Measurements from ENCODE around the gene SSB. TPM values are rescaled to one million over a fixed set of nuclear protein-coding genes. Genes with fewer than 3 reads are reported as not detected.

The SSB gene
- total and polyA plus RNA-seq, 2 of the 13 experiments (the other 11 are each of a cell fraction or from before 2014, with no cell fraction given), result 109 to 208 TPM

- intact Hi-C loops (cut with micrococcal nuclease; ENCODE audit: unreplicated experiment), result no loop called here
Measured at GRCh38 chr2:169838743-169839489, 40.2 kb downstream of the SSB start.

GRCh38 chr2:169839954-169840746 lies 41.5 kb downstream of the SSB start:
- no peak overlapping the region for H2AFZ ChIP-seq (ENCODE audit: low read length)
- POLR2A ChIA-PET, result interaction anchor here (1.2 kb wide), 1 partner anchor 12 kb away, joined by 3 read pairs; no protein-coding TSS in a partner anchor
- TF ChIP-seq, protein P1, sequence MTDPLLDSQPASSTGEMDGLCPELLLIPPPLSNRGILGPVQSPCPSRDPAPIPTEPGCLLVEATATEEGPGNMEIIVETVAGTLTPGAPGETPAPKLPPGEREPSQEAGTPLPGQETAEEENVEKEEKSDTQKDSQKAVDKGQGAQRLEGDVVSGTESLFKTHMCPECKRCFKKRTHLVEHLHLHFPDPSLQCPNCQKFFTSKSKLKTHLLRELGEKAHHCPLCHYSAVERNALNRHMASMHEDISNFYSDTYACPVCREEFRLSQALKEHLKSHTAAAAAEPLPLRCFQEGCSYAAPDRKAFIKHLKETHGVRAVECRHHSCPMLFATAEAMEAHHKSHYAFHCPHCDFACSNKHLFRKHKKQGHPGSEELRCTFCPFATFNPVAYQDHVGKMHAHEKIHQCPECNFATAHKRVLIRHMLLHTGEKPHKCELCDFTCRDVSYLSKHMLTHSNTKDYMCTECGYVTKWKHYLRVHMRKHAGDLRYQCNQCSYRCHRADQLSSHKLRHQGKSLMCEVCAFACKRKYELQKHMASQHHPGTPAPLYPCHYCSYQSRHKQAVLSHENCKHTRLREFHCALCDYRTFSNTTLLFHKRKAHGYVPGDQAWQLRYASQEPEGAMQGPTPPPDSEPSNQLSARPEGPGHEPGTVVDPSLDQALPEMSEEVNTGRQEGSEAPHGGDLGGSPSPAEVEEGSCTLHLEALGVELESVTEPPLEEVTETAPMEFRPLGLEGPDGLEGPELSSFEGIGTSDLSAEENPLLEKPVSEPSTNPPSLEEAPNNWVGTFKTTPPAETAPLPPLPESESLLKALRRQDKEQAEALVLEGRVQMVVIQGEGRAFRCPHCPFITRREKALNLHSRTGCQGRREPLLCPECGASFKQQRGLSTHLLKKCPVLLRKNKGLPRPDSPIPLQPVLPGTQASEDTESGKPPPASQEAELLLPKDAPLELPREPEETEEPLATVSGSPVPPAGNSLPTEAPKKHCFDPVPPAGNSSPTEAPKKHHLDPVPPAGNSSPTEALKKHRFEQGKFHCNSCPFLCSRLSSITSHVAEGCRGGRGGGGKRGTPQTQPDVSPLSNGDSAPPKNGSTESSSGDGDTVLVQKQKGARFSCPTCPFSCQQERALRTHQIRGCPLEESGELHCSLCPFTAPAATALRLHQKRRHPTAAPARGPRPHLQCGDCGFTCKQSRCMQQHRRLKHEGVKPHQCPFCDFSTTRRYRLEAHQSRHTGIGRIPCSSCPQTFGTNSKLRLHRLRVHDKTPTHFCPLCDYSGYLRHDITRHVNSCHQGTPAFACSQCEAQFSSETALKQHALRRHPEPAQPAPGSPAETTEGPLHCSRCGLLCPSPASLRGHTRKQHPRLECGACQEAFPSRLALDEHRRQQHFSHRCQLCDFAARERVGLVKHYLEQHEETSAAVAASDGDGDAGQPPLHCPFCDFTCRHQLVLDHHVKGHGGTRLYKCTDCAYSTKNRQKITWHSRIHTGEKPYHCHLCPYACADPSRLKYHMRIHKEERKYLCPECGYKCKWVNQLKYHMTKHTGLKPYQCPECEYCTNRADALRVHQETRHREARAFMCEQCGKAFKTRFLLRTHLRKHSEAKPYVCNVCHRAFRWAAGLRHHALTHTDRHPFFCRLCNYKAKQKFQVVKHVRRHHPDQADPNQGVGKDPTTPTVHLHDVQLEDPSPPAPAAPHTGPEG (CRISPR knock-in tag; IDR thresholded peaks at IDR 0.05), result no peak
- 0 out of 2 replicates have a peak, but pooled peaks have one; percentile 7 for TF ChIP-seq POLR2AphosphoS2 (IDR thresholded peaks at IDR 0.05; ENCODE audit: low read depth, low read length)
- no peak for TF ChIP-seq ATF1 (CRISPR knock-in tag; IDR thresholded peaks at IDR 0.05)
- no peak for TF ChIP-seq ZNF282 (IDR thresholded peaks at IDR 0.05; ENCODE audit: partially characterized antibody)
- no peak for TF ChIP-seq ZNF33B (CRISPR knock-in tag; IDR thresholded peaks at IDR 0.05)
- TF ChIP-seq MED13 (CRISPR knock-in tag; IDR thresholded peaks at IDR 0.05), result no peak
- TF ChIP-seq ZNF720 (CRISPR knock-in tag; IDR thresholded peaks at IDR 0.05), result no peak
- peak; percentile 32; the same call in 1 of the 2 replicates for TF ChIP-seq ZBTB38 (CRISPR knock-in tag; IDR thresholded peaks at IDR 0.05)
- no peak for TF ChIP-seq XRCC5 (optimal IDR thresholded peaks at IDR 0.05; ENCODE audit: low read length)
- TF ChIP-seq MBD4 (IDR thresholded peaks at IDR 0.05; ENCODE audit: borderline replicate concordance, low read length), result no peak

More at GRCh38 chr2:169838743-169839489, 40.2 kb downstream of the SSB start:
- BruUV-seq (replicated peaks), result TSS peak; percentile 4
- peak; percentile 26; the same call in 2 of the 3 replicates for ATAC-seq
- CTCF ChIA-PET (ENCODE audit: low intra/inter-chr PET ratio, low total read pairs), result no interaction called here
- DNase-seq (ENCODE audit: low spot score), result no peak
- in situ Hi-C loops (cut with HindIII; ENCODE audit: extremely low pct_ligation_motif_present, low pct_unique_long_range_greater_than_20kb), result no loop called here
- Histone ChIP-seq H3K9ac (ENCODE audit: insufficient read depth, low read depth, low read length) (no peak overlapping the region), H3K79me2 (ENCODE audit: insufficient read depth, low read length) (peaks cover 64% of the 10 kb centered on the region), H3K4me3 (replicated peaks in 1 of 3; ENCODE audit: insufficient read depth in 1 of 3, low read depth in 2 of 3, low read length in 3 of 3) (no peak overlapping the region), H3K4me1 (ENCODE audit: insufficient read depth, low read length) (peaks cover 12% of the 10 kb centered on the region), H2AFZ (ENCODE audit: low read length) (no peak overlapping the region), H3K9me3 (ENCODE audit: low read length) (no peaks in the 10 kb centered on the region), H4K20me1 (ENCODE audit: insufficient read depth, low read length) (no peaks in the 10 kb centered on the region), H3K27me3 (ENCODE audit: control insufficient read depth in 1 of 2, insufficient read depth in 2 of 2, low read length in 2 of 2) (no peaks in the 10 kb centered on the region), H3K4me2 (ENCODE audit: low read depth, low read length) (no peak overlapping the region), H3K27ac (ENCODE audit: extremely low read length, insufficient read depth, low read length) (no peak overlapping the region), H3K36me3 (replicated peaks in 1 of 2; ENCODE audit: control insufficient read depth in 1 of 2, insufficient read depth in 2 of 2, low read length in 2 of 2) (peaks cover 8 to 14% of the 10 kb centered on the region in 2 experiments; a peak in 4 of 5 replicates)
- POLR2A ChIA-PET, result interaction anchor here (1.2 to 1.4 kb wide), 2 partner anchors 10 to 12 kb away, joined by 3 to 6 read pairs; partner anchors contain the start of gene UBR3
- TF ChIP-seq STAT5B (CRISPR knock-in tag; IDR thresholded peaks at IDR 0.05), result no peak
- no peak for TF ChIP-seq EP300 (IDR thresholded peaks at IDR 0.05; ENCODE audit: low read depth in 2 of 2, low read length in 2 of 2)
- no peak for TF ChIP-seq EP300 (CRISPR knock-in tag; IDR thresholded peaks at IDR 0.05; ENCODE audit: borderline replicate concordance)
- 94% methylated on average over 2 of the region's 2 CpGs for WGBS (ENCODE audit: low lambda C conversion rate)
- FAIRE-seq, result no peak

More at GRCh38 chr2:169839954-169840746, 41.5 kb downstream of the SSB start:
- Histone ChIP-seq H4K20me1 (ENCODE audit: insufficient read depth, low read length) (no peaks in the 10 kb centered on the region), H3K27ac (ENCODE audit: extremely low read length, insufficient read depth, low read length) (no peak overlapping the region), H3K79me2 (ENCODE audit: insufficient read depth, low read length) (peaks cover 58% of the 10 kb centered on the region), H3K4me2 (ENCODE audit: low read depth, low read length) (no peak overlapping the region), H3K4me3 (replicated peaks in 1 of 3; ENCODE audit: insufficient read depth in 1 of 3, low read depth in 2 of 3, low read length in 3 of 3) (no peak overlapping the region), H3K9me3 (ENCODE audit: low read length) (no peaks in the 10 kb centered on the region), H3K9ac (ENCODE audit: insufficient read depth, low read depth, low read length) (no peak overlapping the region), H3K36me3 (replicated peaks in 1 of 2; ENCODE audit: control insufficient read depth in 1 of 2, insufficient read depth in 2 of 2, low read length in 2 of 2) (peaks cover 8 to 14% of the 10 kb centered on the region in 2 experiments; a peak in 4 of 5 replicates), H3K27me3 (ENCODE audit: control insufficient read depth in 1 of 2, insufficient read depth in 2 of 2, low read length in 2 of 2) (no peaks in the 10 kb centered on the region), H3K4me1 (ENCODE audit: insufficient read depth, low read length) (peaks cover 12% of the 10 kb centered on the region)
- ATAC-seq (peak; percentile 74), DNase-seq (ENCODE audit: low spot score) (no peak), FAIRE-seq (no peak)
- 94% methylated on average over 6 of the region's 10 CpGs for WGBS (ENCODE audit: low lambda C conversion rate)
- intact Hi-C loops (cut with micrococcal nuclease; ENCODE audit: unreplicated experiment), result no loop called here
- BruUV-seq (replicated peaks), result no TSS peak
- CTCF ChIA-PET (ENCODE audit: low intra/inter-chr PET ratio, low total read pairs), result no interaction called here
- in situ Hi-C loops (cut with HindIII; ENCODE audit: extremely low pct_ligation_motif_present, low pct_unique_long_range_greater_than_20kb), result no loop called here

All from HepG2 (cell line).